Fibroblast of lung (primary cell): Measurements from ENCODE around the gene PFN1. TPM values are rescaled to one million over a fixed set of nuclear protein-coding genes. Genes with fewer than 3 reads are reported as not detected.

Experiments
- DNase-seq, 2 donors: peaks; one replicate each; pipeline versions ENCODE4 v3.0.0 to v3.0.0-alpha.2; 2010; ENCODE audit warnings: low read depth in 2 of 2
- H2AFZ ChIP-seq: 2 replicates; pipeline ENCODE4 v1.5.1; 2012; ENCODE audit warnings: low read length, control low read depth, inconsistent platforms
- H3K27ac ChIP-seq: 2 replicates; pipeline ENCODE4 v1.5.1; 2011; ENCODE audit warnings: low read length, control low read depth; ENCODE audit not compliant: insufficient read depth
- H3K27me3 ChIP-seq: 2 replicates; pipeline ENCODE4 v1.5.1; 2011; ENCODE audit warnings: mild to moderate bottlenecking, low read length; ENCODE audit not compliant: control insufficient read depth, insufficient read depth
- H3K36me3 ChIP-seq: 2 replicates; pipeline ENCODE4 v1.5.1; 2011; ENCODE audit warnings: low read length; ENCODE audit not compliant: control insufficient read depth, insufficient read depth
- H3K4me1 ChIP-seq: 2 replicates; pipeline ENCODE4 v1.5.1; 2011; ENCODE audit warnings: low read length; ENCODE audit not compliant: control insufficient read depth, insufficient read depth; ENCODE audit errors: extremely low read depth
- H3K4me2 ChIP-seq: 2 replicates; pipeline ENCODE4 v1.5.1; 2011; ENCODE audit warnings: low read length, control low read depth; ENCODE audit not compliant: insufficient read depth; ENCODE audit errors: extremely low read depth
- H3K4me3 ChIP-seq, 4 experiments: fragments of 200-600 bp in 1 of 4; sonication (generic) in 1 of 4; replicated peaks in 1 of 4; 2 replicates each; pipeline ENCODE4 v1.5.1; 2011 to 2016; ENCODE audit warnings: low read length in 4 of 4, low read depth in 3 of 4, mild to moderate bottlenecking in 3 of 4, control low read depth in 2 of 4, inconsistent platforms in 1 of 4, mixed read lengths in 1 of 4; ENCODE audit not compliant: insufficient read depth in 1 of 4; ENCODE audit errors: control extremely low read depth in 1 of 4
- H3K79me2 ChIP-seq: 2 replicates; pipeline ENCODE4 v1.5.1; 2012; ENCODE audit warnings: mild to moderate bottlenecking, low read length, inconsistent platforms; ENCODE audit not compliant: control insufficient read depth, insufficient read depth
- H3K9ac ChIP-seq: 2 replicates; pipeline ENCODE4 v1.5.1; 2011; ENCODE audit warnings: mild to moderate bottlenecking, low read length, control low read depth; ENCODE audit not compliant: insufficient read depth
- H3K9me3 ChIP-seq: 2 replicates; pipeline ENCODE4 v1.5.1; 2012; ENCODE audit warnings: low read depth, low read length; ENCODE audit not compliant: control insufficient read depth, insufficient read depth
- H4K20me1 ChIP-seq: 2 replicates; pipeline ENCODE4 v1.5.1; 2011; ENCODE audit warnings: low read length; ENCODE audit not compliant: control insufficient read depth, insufficient read depth; ENCODE audit errors: extremely low read depth
- CTCF ChIP-seq, 2 donors: IDR thresholded peaks in 1 of 2; conservative IDR thresholded peaks in 1 of 2; 1 replicate in 1 of 2; 2 replicates in 1 of 2; pipeline ENCODE4 v1.5.1; 2011 to 2012; ENCODE audit warnings: low read length in 2 of 2, control low read depth in 1 of 2, inconsistent platforms in 1 of 2, low read depth in 1 of 2, mild to moderate bottlenecking in 1 of 2
- EZH2 ChIP-seq: IDR thresholded peaks from 2 replicates; pipeline ENCODE4 v1.5.1; 2012; ENCODE audit warnings: low read length, control low read depth, mild to moderate bottlenecking; ENCODE audit errors: missing control alignments
- polyA plus RNA-seq, 2 donors: library from polyadenylated mRNA; depleted of rRNA in 1 of 2; stranded (reverse) in 1 of 2; unstranded in 1 of 2; fragments of >200 nt; gene quantifications; 2 replicates each; pipeline ENCODE4 v1.2.1, GENCODE V29; 2011 to 2012; ENCODE audit warnings: missing spikeins in 1 of 2
- total RNA-seq: library from RNA; depleted of rRNA; stranded (reverse); fragments of >200 nt; gene quantifications from 2 replicates; pipeline ENCODE4 v1.2.1, GENCODE V29; 2014

PFN1 gene
- total and polyA plus RNA-seq, 2 donors (not counting 1 experiment from before 2014, with no cell fraction given): 422 to 870 TPM

GRCh38 chr17:4947411-4948165 lies 742 bp downstream of the PFN1 start:
- DNase-seq: peak; percentile 55 to 58
- TF ChIP-seq CTCF (conservative IDR thresholded peaks at IDR 0.05 in 1 of 2, IDR thresholded peaks at IDR 0.05 in 1 of 2; ENCODE audit: low read depth in 1 of 2, low read length in 2 of 2) (no peak), EZH2 (no peak)
- no peak overlapping the region for H2AFZ ChIP-seq
- peak overlapping the region; percentile 87 for H3K9ac ChIP-seq
- H3K79me2 ChIP-seq: peaks cover 57% of the 10 kb centered on the region
- peak overlapping the region; percentile 71 for H3K4me2 ChIP-seq
- no peaks in the 10 kb centered on the region for H3K9me3 ChIP-seq
- peaks cover 23% of the 10 kb centered on the region for H3K36me3 ChIP-seq
- H3K27me3 ChIP-seq: no peaks in the 10 kb centered on the region
- peak overlapping the region; percentile 93 for H3K27ac ChIP-seq
- H4K20me1 ChIP-seq: peaks cover 2% of the 10 kb centered on the region
- peak overlapping the region; percentile 97 to 98 (median 97) for H3K4me3 ChIP-seq
- peaks cover 23% of the 10 kb centered on the region for H3K4me1 ChIP-seq

- H3K9ac ChIP-seq: peak overlapping the region; percentile 66
- no peak for DNase-seq
- TF ChIP-seq EZH2: no peak
- H3K4me3 ChIP-seq: peak overlapping the region; percentile 97 to 98 (median 97)
- peaks cover 2% of the 10 kb centered on the region for H4K20me1 ChIP-seq
- no peaks in the 10 kb centered on the region for H3K9me3 ChIP-seq
- no peak overlapping the region for H2AFZ ChIP-seq
- H3K79me2 ChIP-seq: peaks cover 63% of the 10 kb centered on the region
- H3K27me3 ChIP-seq: no peaks in the 10 kb centered on the region
- peak overlapping the region; percentile 61 for H3K4me2 ChIP-seq
- peaks cover 22% of the 10 kb centered on the region for H3K4me1 ChIP-seq
- H3K27ac ChIP-seq: peak overlapping the region; percentile 73
- peaks cover 27% of the 10 kb centered on the region for H3K36me3 ChIP-seq
These were observed 1.3 kb downstream of the PFN1 start for GRCh38 chr17:4947010-4947410.

GRCh38 chr17:4946312-4946976 lies 1.9 kb downstream of the PFN1 start:
- Histone ChIP-seq H3K4me3 (peak overlapping the region; percentile 97 to 98 (median 97)), H3K27ac (peak overlapping the region; percentile 73), H3K36me3 (peaks cover 27% of the 10 kb centered on the region), H3K4me2 (peak overlapping the region; percentile 61), H4K20me1 (peaks cover 2% of the 10 kb centered on the region), H3K4me1 (peaks cover 21% of the 10 kb centered on the region), H3K9me3 (no peaks in the 10 kb centered on the region), H3K79me2 (peaks cover 69% of the 10 kb centered on the region), H2AFZ (no peak overlapping the region), H3K27me3 (no peaks in the 10 kb centered on the region), H3K9ac (peak overlapping the region; percentile 66)
- TF ChIP-seq CTCF (conservative IDR thresholded peaks at IDR 0.05 in 1 of 2, IDR thresholded peaks at IDR 0.05 in 1 of 2; ENCODE audit: low read depth in 1 of 2, low read length in 2 of 2) (no peak), EZH2 (no peak)
- DNase-seq: no peak
